Measurements from ENCODE around the gene WDR89. TPM values are rescaled to one million over a fixed set of nuclear protein-coding genes. Genes with fewer than 3 reads are reported as not detected.

WDR89 gene
- total RNA-seq, 1 experiment from 2014 or later: 14.4 TPM

- H3K36me3 ChIP-seq (ENCODE audit: control insufficient read depth, insufficient read depth, low read length): no peaks in the 10 kb centered on the region
- POLR2A ChIA-PET: no interaction called here
These were observed 79.3 kb downstream of the WDR89 start for GRCh38 chr14:63562405-63562804.

GRCh38 chr14:63555572-63555971 lies 86.1 kb downstream of the WDR89 start:
- no peak for DNase-seq
- no peak overlapping the region for H3K27ac Mint-ChIP-seq (ENCODE audit: unreplicated experiment)
- no peaks in the 10 kb centered on the region for H3K4me1 Mint-ChIP-seq (ENCODE audit: low read depth, unreplicated experiment)
- no peak for TF ChIP-seq CTCF (IDR thresholded peaks at IDR 0.05; ENCODE audit: insufficient read depth in 1 of 2, low read depth in 1 of 2, low read length in 1 of 2, severe bottlenecking in 1 of 2, unreplicated experiment in 1 of 2)
- CTCF ChIA-PET: no interaction called here
- Histone ChIP-seq H3K9me3 (no peaks in the 10 kb centered on the region), H3K4me3 (ENCODE audit: low read depth, low read length) (no peak overlapping the region), H3K27me3 (replicated peaks; ENCODE audit: control insufficient read depth, insufficient read depth, low read length) (no peaks in the 10 kb centered on the region), H3K4me1 (no peaks in the 10 kb centered on the region), H3K36me3 (ENCODE audit: control insufficient read depth, insufficient read depth, low read length) (no peaks in the 10 kb centered on the region)
- no TSS peak for BruUV-seq (replicated peaks)
- H3K4me3 Mint-ChIP-seq (ENCODE audit: unreplicated experiment): no peak overlapping the region
- POLR2A ChIA-PET: no interaction called here
- no peaks in the 10 kb centered on the region for H3K27me3 Mint-ChIP-seq (ENCODE audit: insufficient read depth, unreplicated experiment)
- H3K9me3 Mint-ChIP-seq (ENCODE audit: unreplicated experiment): no peaks in the 10 kb centered on the region
- H3K36me3 Mint-ChIP-seq (ENCODE audit: insufficient read depth, unreplicated experiment): no peaks in the 10 kb centered on the region
- intact Hi-C loops (cut with micrococcal nuclease; ENCODE audit: unreplicated experiment): no loop called here

More at GRCh38 chr14:63562405-63562804, 79.3 kb downstream of the WDR89 start:
- H3K4me3 Mint-ChIP-seq (ENCODE audit: unreplicated experiment): no peak overlapping the region
- Histone ChIP-seq H3K4me1 (peaks cover 26% of the 10 kb centered on the region), H3K4me3 (ENCODE audit: low read depth, low read length) (no peak overlapping the region), H3K27me3 (replicated peaks; ENCODE audit: control insufficient read depth, insufficient read depth, low read length) (no peaks in the 10 kb centered on the region), H3K9me3 (no peaks in the 10 kb centered on the region)
- no peak overlapping the region for H3K27ac Mint-ChIP-seq (ENCODE audit: unreplicated experiment)
- BruUV-seq (replicated peaks): no TSS peak
- peaks cover 8% of the 10 kb centered on the region for H3K4me1 Mint-ChIP-seq (ENCODE audit: low read depth, unreplicated experiment)
- no peak for TF ChIP-seq CTCF (IDR thresholded peaks at IDR 0.05; ENCODE audit: insufficient read depth in 1 of 2, low read depth in 1 of 2, low read length in 1 of 2, severe bottlenecking in 1 of 2, unreplicated experiment in 1 of 2)
- intact Hi-C loops (cut with micrococcal nuclease; ENCODE audit: unreplicated experiment): no loop called here
- CTCF ChIA-PET: no interaction called here
- no peak for DNase-seq
- peaks cover 10% of the 10 kb centered on the region for H3K9me3 Mint-ChIP-seq (ENCODE audit: unreplicated experiment)
- no peaks in the 10 kb centered on the region for H3K36me3 Mint-ChIP-seq (ENCODE audit: insufficient read depth, unreplicated experiment)
- H3K27me3 Mint-ChIP-seq (ENCODE audit: insufficient read depth, unreplicated experiment): no peaks in the 10 kb centered on the region

- DNase-seq: no peak
- BruUV-seq (replicated peaks): no TSS peak
- peaks cover 6% of the 10 kb centered on the region for H3K4me1 Mint-ChIP-seq (ENCODE audit: low read depth, unreplicated experiment)
- TF ChIP-seq CTCF (IDR thresholded peaks at IDR 0.05; ENCODE audit: insufficient read depth in 1 of 2, low read depth in 1 of 2, low read length in 1 of 2, severe bottlenecking in 1 of 2, unreplicated experiment in 1 of 2): no peak
- no peak overlapping the region for H3K27ac Mint-ChIP-seq (ENCODE audit: unreplicated experiment)
- H3K36me3 ChIP-seq (ENCODE audit: control insufficient read depth, insufficient read depth, low read length): no peaks in the 10 kb centered on the region
- CTCF ChIA-PET: no interaction called here
- no peaks in the 10 kb centered on the region for H3K4me1 ChIP-seq
- H3K27me3 ChIP-seq (replicated peaks; ENCODE audit: control insufficient read depth, insufficient read depth, low read length): no peaks in the 10 kb centered on the region
- H3K4me3 ChIP-seq (ENCODE audit: low read depth, low read length): no peak overlapping the region
- intact Hi-C loops (cut with micrococcal nuclease; ENCODE audit: unreplicated experiment): no loop called here
- no peaks in the 10 kb centered on the region for H3K27me3 Mint-ChIP-seq (ENCODE audit: insufficient read depth, unreplicated experiment)
- H3K4me3 Mint-ChIP-seq (ENCODE audit: unreplicated experiment): no peak overlapping the region
- no peaks in the 10 kb centered on the region for H3K9me3 Mint-ChIP-seq (ENCODE audit: unreplicated experiment)
- no peaks in the 10 kb centered on the region for H3K36me3 Mint-ChIP-seq (ENCODE audit: insufficient read depth, unreplicated experiment)
- POLR2A ChIA-PET: no interaction called here
- H3K9me3 ChIP-seq: no peaks in the 10 kb centered on the region
These were observed 90.3 kb downstream of the WDR89 start for GRCh38 chr14:63551332-63551731.

Measured in Caco-2 (cell line).